Upper lobe of left lung (tissue), 4 donors: Measurements from ENCODE around the gene POMGNT1.

Experiments used
- POLR2A ChIP-seq, 4 donors: fragments of 450-650 bp; IDR thresholded peaks; one replicate each; pipeline ENCODE4 v1.5.1; 2016 to 2017; ENCODE audit warnings: antibody characterized with exemption in 4 of 4, mild to moderate bottlenecking in 2 of 4
- TF ChIP-seq, protein P1 (sequence below), 6 experiments: fragments of 450-650 bp in 4 of 6; fragments of 200-600 bp in 2 of 6; sonication (generic) in 2 of 6; IDR thresholded peaks; one replicate each; pipeline ENCODE4 v1.5.1; 2016 to 2019; ENCODE audit warnings: antibody characterized with exemption in 6 of 6

GRCh38 chr1:46175243-46175642 is 23.0 kb downstream of the POMGNT1 start:
- no peak for TF ChIP-seq POLR2A (IDR thresholded peaks at IDR 0.05)
- TF ChIP-seq, protein P1, sequence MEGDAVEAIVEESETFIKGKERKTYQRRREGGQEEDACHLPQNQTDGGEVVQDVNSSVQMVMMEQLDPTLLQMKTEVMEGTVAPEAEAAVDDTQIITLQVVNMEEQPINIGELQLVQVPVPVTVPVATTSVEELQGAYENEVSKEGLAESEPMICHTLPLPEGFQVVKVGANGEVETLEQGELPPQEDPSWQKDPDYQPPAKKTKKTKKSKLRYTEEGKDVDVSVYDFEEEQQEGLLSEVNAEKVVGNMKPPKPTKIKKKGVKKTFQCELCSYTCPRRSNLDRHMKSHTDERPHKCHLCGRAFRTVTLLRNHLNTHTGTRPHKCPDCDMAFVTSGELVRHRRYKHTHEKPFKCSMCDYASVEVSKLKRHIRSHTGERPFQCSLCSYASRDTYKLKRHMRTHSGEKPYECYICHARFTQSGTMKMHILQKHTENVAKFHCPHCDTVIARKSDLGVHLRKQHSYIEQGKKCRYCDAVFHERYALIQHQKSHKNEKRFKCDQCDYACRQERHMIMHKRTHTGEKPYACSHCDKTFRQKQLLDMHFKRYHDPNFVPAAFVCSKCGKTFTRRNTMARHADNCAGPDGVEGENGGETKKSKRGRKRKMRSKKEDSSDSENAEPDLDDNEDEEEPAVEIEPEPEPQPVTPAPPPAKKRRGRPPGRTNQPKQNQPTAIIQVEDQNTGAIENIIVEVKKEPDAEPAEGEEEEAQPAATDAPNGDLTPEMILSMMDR (IDR thresholded peaks at IDR 0.05) = no peak
